Measurements from ENCODE around the gene SLC26A2.

DNA sequence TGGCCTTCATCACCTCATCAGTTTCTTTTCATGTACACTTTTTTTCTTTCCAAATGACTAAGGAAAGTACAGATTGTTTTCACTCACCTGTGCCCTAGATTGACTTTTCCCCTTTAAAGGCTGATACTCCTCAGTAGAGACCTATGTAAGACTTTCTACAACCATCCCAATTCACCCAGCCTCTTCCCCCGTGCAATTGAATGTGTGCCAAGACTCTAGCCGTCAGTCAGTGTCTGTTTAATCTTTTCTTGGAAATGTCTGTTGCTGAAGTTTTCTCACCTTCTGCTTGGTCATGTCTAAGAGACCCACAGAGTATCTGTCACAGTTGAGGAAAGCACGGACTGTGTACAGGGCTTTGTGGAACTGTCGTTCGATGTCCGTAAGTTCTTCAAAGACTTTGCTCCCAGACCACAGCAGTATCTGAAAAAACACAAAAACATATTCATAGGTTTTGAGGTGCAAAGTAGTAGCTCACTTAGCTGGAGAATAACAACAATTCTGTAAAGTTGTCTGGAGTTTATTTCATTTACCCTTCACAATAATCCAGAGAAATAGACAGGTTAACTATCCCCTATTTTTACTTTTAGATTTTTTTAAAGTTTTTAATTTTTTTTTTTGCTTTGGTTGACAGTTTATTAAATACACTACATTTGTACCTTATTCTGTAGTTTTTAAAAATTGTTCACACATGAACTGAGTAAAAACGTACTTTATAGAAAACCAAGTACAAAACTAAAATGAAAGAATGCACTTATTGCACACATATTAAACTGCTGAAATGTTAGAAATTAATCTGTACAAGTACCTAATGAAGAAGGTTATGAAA lies 29.6 kb upstream of the SLC26A2 start:
- TF ChIP-seq, protein P1, sequence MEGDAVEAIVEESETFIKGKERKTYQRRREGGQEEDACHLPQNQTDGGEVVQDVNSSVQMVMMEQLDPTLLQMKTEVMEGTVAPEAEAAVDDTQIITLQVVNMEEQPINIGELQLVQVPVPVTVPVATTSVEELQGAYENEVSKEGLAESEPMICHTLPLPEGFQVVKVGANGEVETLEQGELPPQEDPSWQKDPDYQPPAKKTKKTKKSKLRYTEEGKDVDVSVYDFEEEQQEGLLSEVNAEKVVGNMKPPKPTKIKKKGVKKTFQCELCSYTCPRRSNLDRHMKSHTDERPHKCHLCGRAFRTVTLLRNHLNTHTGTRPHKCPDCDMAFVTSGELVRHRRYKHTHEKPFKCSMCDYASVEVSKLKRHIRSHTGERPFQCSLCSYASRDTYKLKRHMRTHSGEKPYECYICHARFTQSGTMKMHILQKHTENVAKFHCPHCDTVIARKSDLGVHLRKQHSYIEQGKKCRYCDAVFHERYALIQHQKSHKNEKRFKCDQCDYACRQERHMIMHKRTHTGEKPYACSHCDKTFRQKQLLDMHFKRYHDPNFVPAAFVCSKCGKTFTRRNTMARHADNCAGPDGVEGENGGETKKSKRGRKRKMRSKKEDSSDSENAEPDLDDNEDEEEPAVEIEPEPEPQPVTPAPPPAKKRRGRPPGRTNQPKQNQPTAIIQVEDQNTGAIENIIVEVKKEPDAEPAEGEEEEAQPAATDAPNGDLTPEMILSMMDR (IDR thresholded peaks at IDR 0.05): no peak
- TF ChIP-seq POLR2A (IDR thresholded peaks at IDR 0.05): no peak
